CD4-positive, alpha-beta T cell treated with Interleukin-4 for 1 hour (primary cell): ENCODE measurements around the gene FAM193A.
"Not testable (repeated sequence)": the region's sequence is repeated elsewhere in the genome, so short reads cannot be mapped to it uniquely, and the experiment has no call there.

Source experiments
- DNase-seq, 2 donors: peaks; one replicate each; pipeline ENCODE4 v3.0.0-alpha.2; 2020 to 2022

FAM193A gene

DNA sequence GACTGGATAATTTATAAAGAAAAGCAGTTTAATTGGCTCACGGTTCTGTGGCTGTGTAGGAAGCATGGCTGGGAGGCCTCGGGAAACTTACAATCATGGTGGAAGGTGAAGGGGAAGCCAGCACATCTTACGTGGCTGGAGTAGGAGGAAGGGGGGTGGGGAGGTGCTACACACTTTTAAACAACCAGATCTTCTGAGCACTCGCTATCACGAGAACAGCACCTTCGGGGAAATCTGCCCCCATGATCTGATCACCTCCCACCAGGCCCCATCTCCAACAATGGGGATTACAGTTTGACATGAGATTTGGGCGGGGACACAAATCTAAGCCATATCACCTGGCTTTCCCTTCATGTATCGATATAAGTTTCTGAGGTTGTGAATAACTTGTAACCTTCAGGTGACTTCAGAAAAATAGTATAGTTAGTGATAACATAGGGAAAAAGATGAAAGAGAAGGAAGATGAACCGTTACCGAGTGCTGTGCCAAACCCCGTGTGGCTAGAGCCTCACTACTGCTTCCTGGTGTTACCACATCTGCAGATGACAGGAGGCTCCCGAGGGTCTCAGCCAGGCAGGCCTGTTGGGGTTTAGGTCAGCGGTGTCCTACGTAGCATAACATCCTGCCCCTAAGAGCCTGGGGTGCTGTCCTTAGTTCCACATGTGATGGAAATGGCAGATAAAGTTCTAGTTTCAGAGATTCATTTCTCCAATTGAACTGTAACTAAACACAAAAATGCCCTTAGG is 116.1 kb downstream of the FAM193A start:
- no peak for DNase-seq

- no peak for DNase-seq
These were observed 124.3 kb downstream of the FAM193A start for GRCh38 chr4:2660596-2661211.

DNA sequence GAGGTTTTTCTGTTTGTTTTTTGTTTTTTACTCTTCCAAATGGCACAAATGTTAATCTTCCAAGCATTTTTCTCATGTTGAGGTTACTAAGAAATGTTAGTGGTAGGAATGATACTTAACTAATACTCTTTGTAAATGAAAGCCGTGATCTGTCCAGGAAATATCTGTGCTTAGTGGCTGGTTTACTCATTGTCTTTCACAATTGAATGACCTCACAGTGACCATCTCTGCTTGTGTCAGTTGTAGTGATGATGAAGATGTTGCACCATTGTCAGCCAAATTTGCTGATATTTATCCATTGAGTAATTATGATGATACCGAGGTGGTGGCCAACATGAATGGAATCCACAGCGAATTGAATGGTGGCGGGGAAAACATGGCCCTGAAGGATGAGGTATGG is 126.2 kb downstream of the FAM193A start:
- DNase-seq: no peak

DNA sequence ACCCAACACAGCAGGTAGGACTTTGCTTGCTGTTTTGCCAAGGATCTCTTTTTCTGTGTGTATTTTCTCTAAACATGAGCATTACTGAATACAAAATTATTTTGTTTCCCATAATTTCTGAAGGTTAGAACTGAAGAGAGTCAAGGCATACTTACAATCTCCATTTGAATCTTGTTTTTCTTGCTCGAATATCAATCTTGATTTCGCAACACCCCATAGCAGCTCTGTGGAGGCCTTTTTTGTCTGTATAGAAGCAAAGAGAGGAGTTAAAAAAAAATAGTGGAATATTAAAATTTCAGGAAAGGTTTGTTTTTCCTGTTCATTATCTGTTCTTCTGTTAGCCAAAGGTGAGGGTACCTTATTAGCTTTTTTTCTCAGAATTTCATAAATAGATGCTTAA is 126.8 kb downstream of the FAM193A start:
- no peak for DNase-seq

DNA sequence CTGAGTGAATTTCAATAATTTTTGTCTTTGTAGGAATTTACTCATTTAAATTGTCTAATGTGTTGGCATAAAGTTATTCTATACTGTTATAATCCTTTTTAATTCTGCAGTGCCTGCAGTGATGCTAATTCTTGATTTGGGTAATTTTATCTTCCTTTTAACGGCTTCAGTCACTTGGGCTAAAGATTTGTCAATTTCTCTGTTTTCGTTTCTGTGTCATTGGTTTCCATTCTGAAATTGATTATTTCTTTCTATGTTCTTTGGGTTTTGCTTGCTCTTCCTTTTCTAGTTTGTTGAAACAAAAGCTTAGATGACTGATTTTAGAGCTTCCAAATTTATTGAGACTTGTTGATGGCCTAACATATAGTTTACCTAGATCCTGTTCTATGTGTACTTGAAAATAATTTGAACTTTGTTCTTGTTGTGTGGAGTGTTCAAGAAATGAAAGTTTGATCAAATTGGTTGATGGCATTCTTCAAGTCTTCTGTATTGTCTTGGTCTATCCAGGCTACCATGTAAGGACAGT is 130.3 kb downstream of the FAM193A start:
- no peak for DNase-seq

DNA sequence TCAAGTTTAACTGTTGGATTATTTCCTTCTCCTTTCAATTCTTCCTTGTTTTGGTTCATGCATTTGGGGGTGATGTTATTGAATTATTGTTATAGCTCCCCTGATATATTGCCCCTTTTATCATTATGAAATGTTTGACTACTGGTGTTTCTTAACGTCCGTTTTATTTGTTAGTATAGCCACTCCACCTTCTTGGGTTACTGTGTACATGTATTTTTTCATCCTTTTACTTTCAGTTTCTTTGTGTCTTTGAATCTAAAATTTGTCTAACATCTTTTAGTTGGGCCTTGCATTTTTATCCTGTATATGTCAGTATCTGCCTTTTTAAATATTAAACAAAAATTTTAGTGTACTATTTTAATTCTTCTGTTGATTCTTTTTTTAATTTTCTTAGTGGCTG is 131.0 kb downstream of the FAM193A start:
- no peak for DNase-seq

GRCh38 chr4:2671267-2671895 is 134.9 kb downstream of the FAM193A start:
- no peak for DNase-seq

- no peak for DNase-seq
These were observed 135.6 kb downstream of the FAM193A start for GRCh38 chr4:2672082-2672481.

- no peak for DNase-seq
These were observed 136.3 kb downstream of the FAM193A start for GRCh38 chr4:2672700-2673099.

GRCh38 chr4:2673157-2673556 is 136.7 kb downstream of the FAM193A start:
- no peak for DNase-seq

DNA sequence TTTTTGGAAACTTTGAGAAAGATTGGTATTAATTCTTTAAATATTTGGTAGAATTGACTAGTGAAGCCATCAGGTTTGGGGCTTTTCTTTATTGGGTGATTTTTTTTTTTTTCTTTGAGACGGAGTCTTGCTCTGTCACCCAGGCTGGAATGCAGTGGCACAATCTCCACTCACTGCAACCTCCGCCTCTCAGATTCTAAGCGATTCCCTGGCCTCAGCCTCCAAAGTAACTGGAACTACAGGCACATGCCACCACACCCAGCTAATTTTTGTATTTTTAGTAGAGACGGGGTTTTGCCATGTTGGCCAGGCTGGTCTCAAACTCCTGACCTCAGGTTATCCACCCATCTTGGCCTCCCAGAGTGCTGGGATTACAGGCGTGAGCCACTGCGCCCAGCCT is 143.3 kb downstream of the FAM193A start:
- not testable (repeated sequence) for DNase-seq

DNA sequence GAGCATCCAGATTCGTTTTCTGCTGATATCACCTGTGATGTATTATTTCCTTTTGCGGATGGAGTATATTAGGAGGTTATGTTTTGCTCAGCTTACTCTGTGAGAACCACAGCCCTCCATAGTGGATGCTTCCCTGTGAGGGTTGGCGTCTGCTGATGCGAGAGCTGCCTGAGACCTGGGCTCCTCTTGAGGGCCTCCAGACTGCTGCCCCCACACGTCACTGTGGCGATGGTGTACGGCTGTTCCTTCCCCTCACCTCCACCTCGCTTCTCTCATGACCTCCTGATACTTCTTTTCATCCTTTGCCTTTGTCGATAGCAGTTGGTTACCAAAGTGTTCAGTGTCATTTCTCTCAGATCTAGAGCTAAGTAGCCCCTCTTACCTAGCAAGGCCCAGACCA is 148.0 kb downstream of the FAM193A start:
- no peak for DNase-seq

GRCh38 chr4:2685541-2685940 is 149.1 kb downstream of the FAM193A start:
- DNase-seq: no peak

GRCh38 chr4:2686379-2687265 is 150.2 kb downstream of the FAM193A start:
- no peak for DNase-seq

DNA sequence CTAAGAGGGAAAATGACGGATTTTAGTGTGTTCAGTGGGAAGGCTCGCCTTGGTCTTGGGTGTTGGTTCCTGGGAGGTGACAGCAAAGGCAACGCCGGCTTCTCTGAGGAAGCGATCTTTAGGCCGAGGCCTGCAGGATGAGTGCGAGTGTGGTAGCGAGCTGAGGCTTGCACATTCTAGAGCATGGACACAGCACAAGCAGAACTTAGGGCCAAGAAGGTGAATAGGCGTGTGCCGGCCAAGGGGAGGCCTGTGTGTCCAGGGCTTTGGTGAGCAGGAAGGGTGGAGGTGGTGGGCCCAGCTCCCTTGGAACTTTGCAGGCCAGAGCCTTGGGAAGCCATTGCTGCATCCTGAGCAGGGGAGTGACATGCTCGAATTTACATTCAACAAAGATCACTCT is 151.8 kb downstream of the FAM193A start:
- DNase-seq: no peak

- no peak for DNase-seq
These were observed 152.2 kb downstream of the FAM193A start for GRCh38 chr4:2688697-2689096.

- DNase-seq: no peak
These were observed 152.7 kb downstream of the FAM193A start for GRCh38 chr4:2689114-2689513.

DNA sequence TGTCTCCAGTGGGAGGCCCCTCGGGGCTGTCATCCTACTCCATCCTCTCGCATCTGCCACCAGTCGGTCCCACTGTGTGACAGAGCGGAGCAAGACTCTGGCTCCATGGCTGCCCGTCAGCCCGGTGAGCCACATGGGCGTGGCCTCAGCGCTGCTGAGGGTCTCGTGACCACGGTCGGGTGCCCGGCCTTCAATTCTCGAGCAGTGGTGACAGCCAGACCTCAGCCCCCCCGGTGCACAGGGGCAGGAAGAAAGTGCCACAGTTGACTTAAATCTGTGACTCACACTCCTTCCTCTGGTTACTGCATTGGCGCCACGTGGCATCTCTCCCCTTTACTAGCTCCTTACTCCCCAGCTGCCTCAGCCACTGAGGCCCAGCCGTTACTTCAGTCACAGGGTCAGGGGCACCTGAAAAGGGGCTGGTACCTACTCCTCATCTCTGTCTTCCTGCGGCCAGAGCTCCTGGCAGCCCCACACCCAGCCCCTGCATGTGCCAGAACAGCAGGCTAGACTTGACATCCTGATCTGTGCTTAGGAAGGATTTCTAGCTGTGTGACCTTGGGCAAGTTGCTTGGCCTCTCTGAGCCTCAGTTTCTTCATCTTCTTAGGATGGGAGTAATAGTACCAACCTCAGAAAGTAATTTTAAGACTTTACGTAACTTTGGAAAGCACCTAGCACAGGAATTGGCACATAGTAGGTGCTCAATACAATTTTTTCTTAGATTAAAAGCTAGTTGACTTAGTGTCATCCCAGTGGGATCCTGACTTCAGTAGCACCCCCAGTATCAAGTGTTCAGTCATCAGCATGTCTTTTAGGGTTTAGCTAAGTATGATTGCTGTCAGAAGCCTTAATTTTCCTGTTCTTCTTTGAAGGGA is 153.6 kb downstream of the FAM193A start:
- DNase-seq: peak; percentile 14 to 72

GRCh38 chr4:2691313-2691712 is 154.9 kb downstream of the FAM193A start:
- no peak for DNase-seq

GRCh38 chr4:2691952-2692435 is 155.5 kb downstream of the FAM193A start:
- DNase-seq: no peak

GRCh38 chr4:2694691-2695090 is 158.2 kb downstream of the FAM193A start:
- DNase-seq: no peak
